ENCODE measurements around the gene KARS1.
"Not testable (repeated sequence)": the region's sequence is repeated elsewhere in the genome, so short reads cannot be mapped to it uniquely, and the experiment has no call there.

KARS1 gene

DNA sequence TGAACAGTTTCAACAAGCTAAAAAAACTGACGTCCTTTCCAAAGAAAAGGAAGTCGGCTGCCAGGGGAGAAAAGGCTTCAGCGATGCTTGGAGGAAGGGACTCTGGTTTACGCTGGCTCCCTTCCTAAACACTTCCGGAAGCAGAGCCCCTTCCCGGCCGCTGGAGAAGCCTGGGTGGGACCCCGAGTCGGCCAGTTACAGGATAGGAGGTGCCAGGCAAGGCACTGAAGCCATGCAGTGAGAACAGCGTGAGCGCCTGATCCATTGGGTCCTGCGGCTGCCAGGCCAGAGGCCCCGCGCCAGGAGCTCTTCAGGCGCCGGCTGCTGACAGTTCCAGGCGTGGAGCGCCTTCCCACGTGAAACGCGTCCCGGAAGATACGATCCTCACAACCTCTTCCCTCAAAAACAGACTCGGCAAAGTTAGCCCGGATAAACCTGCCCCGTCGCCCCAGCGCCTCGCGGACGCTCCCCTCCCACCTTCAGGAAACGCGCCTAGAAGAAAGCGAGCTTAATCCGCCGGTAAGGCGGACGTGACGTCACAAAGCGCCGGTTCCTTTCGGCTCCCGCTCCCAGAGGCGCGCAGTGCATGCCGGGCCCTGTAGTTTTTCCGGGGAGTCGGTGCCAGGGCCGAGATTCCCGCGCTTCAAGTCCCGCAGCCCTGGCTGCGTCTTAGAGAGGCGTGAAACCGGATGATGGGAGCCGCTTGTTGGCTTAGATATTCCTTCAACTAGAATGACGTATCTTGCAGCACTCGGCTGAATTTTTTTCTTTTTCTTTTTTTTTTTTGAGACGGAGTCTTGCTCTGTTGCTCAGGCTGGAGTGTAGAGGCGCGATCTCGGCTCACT, 24.5 kb downstream of the KARS1 start, which contains the start of gene ADAT1:
Gene ADAT1, minus strand, starts transcription at position 521 of the 845 bp plus-strand sequence. CDS start 2,482 bp downstream, outside the sequence.
- DNase-seq, result peak; percentile 99

GRCh38 chr16:75621170-75621477, 26.3 kb downstream of the KARS1 start:
- peak; percentile 51 for DNase-seq

DNA sequence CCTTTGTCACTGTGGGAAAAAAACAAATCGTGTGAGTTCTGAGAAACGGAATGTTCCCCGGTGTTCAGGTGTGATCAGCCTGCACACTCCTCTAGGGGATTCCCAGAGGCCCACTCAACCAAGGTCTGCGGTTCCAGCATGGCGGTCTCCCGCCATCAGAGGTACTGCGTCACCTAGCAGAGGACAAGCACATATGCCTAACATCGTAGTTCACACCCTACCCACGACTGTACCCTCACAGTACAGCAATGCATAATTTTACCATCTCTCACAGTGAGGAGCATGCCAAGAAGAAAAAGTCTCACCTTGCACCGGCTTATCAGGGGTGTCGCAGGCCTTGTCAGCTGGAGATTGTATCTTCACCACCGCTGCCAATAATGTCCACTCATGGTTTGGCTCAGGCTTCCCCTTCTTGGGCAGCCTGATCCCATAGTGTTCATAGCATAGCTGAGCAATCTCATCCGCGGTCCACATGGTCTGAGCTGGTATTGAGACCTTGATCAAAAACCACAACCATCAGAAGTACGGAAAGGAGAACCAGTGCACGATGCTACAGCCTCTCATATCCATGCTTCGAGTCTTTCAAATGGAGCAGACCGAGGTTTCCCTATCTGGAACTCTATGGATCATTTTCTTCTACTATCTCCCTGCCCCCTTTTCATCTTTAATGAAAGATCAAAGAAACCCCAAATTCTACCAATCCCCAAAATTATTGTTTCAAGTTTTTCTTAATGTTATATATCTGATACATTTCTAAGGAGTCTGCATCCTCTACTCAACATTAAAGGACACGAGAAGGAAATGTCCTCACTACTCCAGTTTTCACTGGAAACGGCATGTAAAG, 26.9 kb downstream of the KARS1 start:
- DNase-seq, result no peak

DNA sequence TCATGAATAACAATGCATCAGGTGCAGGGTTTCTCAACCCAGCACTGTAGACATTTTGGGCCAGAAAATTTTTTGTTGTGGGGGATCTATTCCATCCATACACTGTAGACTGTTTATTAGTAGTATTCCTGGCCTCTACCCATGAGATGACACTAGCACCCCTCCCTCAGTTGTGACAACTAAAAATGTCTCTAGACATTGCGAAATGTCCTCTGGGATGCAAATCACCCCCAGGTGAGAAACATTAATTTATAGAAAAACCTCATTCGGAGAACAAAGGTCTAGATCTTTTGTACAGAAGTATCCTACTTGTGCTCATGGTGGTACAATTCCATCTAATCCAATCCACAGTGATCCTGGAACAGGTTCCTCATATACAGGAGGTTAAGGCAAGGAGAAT, 28.7 kb downstream of the KARS1 start:
- DNase-seq, result no peak

GRCh38 chr16:75617121-75617520, 30.3 kb downstream of the KARS1 start:
- DNase-seq, result no peak

DNA sequence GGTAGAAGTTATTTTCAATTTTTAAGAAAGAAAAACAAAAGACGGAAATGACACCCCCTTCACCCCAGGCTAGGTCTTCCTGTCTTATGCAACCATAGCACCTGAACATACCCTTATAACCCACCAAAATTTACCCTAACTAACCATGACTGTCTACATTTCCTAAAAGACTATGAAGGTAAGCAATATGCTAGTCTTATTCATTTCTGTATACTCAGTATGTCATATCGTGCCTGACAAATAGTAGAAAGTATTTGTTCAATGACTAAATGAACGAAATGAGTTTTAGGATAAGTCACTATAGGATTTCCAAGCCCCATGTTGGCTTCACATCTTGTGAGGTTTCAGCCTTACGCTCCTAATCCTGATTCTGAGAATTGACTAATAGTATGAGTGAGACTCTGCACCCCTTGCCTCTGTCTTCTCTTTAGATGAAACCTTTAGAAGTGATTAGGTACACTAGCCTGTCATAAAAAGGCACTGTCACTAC, 30.9 kb downstream of the KARS1 start:
- DNase-seq, result no peak

- no peak for DNase-seq
Measured at GRCh38 chr16:75615619-75616018, 31.8 kb downstream of the KARS1 start.

GRCh38 chr16:75614066-75614897, 33.2 kb downstream of the KARS1 start:
- peak; percentile 85 for DNase-seq

DNA sequence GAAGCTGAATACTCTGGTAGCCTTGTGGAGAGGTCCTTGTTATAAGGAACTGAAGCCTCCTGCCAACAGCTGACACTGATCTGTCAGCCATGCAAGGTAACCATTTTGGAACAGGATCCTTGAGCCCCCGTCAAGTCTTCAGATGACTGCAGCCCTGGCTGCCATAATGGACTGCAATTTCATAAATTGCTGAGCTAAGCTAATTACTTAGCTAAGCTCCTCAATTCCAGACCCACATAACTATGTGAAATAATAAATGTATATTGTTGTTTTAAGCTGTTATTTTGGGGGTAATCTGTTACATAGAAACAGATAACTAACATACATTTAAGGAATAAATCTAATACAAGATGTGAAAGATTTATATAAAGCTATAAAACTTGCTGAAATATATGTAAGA, 41.0 kb downstream of the KARS1 start:
- no peak for DNase-seq

- no peak for DNase-seq
Measured at GRCh38 chr16:75603241-75603640, 44.2 kb downstream of the KARS1 start.

GRCh38 chr16:75599452-75600277, 47.8 kb downstream of the KARS1 start:
- no peak for DNase-seq

DNA sequence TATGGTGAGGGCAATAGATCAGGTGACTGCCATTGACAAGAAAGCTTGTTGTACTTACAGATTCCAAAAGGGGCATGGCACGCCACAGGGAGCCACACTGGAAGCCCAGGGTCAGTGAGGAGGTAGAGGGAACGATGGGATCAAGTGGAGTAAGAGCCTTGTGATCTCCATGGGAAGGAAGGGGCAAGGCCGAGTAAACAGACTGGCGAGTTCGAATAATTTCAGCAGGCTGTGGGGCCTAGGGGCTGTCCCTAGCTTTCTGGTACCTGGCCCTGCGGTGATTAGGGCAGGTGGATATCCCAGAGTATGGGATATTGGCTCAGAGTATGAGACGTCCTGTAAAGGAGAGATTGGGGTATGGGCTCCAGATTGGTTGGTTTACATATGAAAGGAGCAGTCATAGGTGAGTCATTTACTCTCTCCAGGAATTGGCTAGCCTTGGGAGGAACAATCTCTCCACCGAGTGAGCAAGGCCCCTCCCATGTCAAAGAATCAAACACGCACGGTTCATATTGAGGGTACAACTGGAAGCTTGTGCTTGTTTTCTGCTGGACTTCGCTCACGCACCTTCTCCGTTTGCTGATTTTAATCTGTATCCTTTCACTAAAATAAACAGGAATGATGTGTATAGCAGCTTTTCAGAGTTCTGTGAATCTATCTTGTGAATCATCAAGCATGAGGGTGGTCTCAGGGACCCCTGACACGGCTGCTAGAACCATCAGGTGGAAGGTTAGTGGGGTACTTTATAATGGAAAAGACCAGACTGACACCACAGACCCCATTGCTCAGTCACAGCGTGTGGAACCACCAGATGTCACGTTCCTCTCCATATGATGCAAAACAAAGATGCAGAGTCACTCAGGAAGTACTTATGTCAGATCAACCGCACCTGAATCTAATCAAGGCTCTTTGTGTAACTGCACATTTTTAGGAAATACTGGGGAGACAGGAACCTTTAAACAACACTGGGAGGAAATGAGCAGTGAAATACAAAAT, 53.3 kb downstream of the KARS1 start:
- DNase-seq, result peak; percentile 58

GRCh38 chr16:75593308-75593707, 54.2 kb downstream of the KARS1 start:
- DNase-seq, result no peak

DNA sequence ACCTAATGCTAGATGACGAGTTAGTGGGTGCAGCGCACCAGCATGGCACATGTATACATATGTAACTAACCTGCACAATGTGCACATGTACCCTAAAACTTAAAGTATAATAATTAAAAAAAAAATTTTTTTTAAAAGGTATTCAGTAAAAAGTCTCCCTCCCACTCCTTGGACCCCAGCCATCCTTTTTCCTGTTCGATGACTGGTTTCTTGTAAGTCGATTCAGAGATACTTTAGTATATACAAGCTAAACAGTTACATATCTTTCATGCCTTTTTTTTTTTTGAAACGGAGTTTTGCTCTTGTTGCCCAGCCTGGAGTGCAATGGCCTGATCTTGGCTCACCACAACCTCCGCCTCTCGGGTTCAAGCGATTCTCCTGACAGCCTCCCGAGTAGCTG, 55.5 kb downstream of the KARS1 start:
- not testable (repeated sequence) for DNase-seq

GRCh38 chr16:75590920-75591843, 56.3 kb downstream of the KARS1 start:
- no peak for DNase-seq

DNA sequence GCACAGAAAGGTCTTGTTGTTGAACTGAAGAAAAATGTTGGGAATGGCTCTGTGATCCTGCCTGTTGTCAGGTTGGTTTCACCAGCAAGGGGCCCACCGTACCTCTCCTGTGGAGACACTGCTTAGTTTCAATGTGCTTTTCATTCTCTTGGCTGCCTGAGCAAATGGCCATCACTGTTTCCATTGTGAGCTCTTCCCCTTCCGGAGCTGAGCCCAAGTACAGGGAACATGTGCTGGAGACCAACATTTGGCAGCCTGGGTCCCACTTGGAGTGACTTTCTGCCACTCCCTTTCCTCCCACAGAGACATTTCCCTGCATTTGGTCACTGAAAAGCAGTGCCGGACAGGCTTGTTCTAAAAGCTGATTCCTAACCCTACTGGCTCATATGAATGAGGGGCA, 58.2 kb downstream of the KARS1 start:
- no peak for DNase-seq

DNA sequence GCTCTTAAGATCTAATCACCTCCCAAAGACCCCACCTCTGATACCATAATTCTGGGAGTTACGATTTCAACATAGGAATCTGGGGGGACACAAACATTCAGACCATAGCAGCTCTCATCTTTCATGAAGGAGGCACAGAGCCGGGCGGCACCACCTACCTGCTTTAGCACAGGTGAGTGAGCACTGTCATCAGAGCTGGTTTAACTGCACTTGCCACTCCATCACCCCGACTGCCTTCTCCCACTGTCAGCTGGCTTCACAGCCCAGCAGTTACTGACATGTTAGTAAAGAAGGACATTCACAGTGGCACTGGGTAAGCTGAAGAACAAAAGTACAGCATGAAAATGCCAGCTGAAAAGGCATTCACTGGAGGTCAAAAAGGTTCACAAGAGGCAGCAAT, 58.7 kb downstream of the KARS1 start:
- DNase-seq, result no peak

- no peak for DNase-seq
Measured at GRCh38 chr16:75584108-75584507, 63.4 kb downstream of the KARS1 start.

DNA sequence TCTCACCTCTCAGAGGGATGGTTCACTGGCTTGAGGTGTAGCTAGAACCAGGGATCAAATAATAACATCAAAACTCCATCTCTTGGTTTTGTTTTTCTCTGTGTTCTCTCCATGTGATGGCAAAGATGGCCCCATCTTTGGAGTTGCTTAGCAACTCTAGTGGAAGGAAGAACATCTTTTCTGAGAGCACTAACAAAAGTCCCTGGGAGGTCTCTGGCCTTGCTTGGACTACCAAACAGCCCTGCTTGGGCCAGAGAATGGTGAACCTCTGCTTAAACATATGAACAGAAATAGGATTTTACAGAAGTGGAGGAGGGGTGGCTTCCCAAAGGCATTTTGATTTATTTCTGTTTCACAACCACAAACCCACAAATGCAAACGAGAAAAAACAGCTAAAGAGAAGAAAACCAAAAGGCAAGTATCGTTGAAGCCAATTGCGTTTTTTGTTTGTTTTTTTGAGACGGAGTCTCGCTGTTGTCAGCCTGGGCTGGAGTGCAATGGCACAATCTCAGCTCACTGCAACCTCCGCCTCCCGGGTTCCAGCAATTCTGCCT, 68.1 kb downstream of the KARS1 start:
- no peak for DNase-seq

Data from EL (cell line).